Mesendoderm (in vitro differentiated cells): ENCODE results near the gene DLG2.

Experiments
- DNase-seq: peaks from one replicate; pipeline ENCODE4 v3.0.0; 2013
- H2AK5ac ChIP-seq: 2 replicates; pipeline ENCODE4 v1.6.1; 2013; ENCODE audit warnings: low read length, inconsistent platforms
- H2BK120ac ChIP-seq: 2 replicates; pipeline ENCODE4 v1.6.1; 2013; ENCODE audit warnings: low read depth, mild to moderate bottlenecking, low read length, moderate library complexity, mixed read lengths
- H2BK15ac ChIP-seq: replicated peaks from 2 replicates; pipeline ENCODE4 v1.6.1; 2013; ENCODE audit warnings: low read depth, mild to moderate bottlenecking, moderate library complexity
- H2BK5ac ChIP-seq: 2 replicates; pipeline ENCODE4 v1.6.1; 2013; ENCODE audit warnings: low read length, inconsistent platforms
- H3K18ac ChIP-seq: 2 replicates; pipeline ENCODE4 v1.6.1; 2013; ENCODE audit warnings: mild to moderate bottlenecking, low read length, mixed read lengths
- H3K23ac ChIP-seq: one replicate; pipeline ENCODE4 v1.6.1; 2013; ENCODE audit warnings: low read length
- H3K27ac ChIP-seq: 2 replicates; pipeline ENCODE4 v1.5.1; 2013; ENCODE audit warnings: low read depth, mild to moderate bottlenecking, inconsistent platforms, low read length, moderate library complexity
- H3K27me3 ChIP-seq: 2 replicates; pipeline ENCODE4 v1.6.1; 2013; ENCODE audit warnings: low read length, control low read depth, mild to moderate bottlenecking, inconsistent platforms; ENCODE audit not compliant: insufficient read depth, poor library complexity
- H3K36me3 ChIP-seq: 2 replicates; pipeline ENCODE4 v1.6.1; 2013; ENCODE audit warnings: low read length, inconsistent platforms; ENCODE audit not compliant: control insufficient read depth, insufficient read depth
- H3K4ac ChIP-seq: one replicate; pipeline ENCODE4 v1.6.1; 2013; ENCODE audit warnings: low read depth, mild to moderate bottlenecking, low read length, moderate library complexity
- H3K4me1 ChIP-seq: 2 replicates; pipeline ENCODE4 v1.6.1; 2013; ENCODE audit warnings: low read depth, low read length, inconsistent platforms; ENCODE audit not compliant: control insufficient read depth
- H3K4me2 ChIP-seq: 2 replicates; pipeline ENCODE4 v1.6.1; 2013; ENCODE audit warnings: low read length
- H3K4me3 ChIP-seq: 2 replicates; pipeline ENCODE4 v1.5.1; 2013; ENCODE audit warnings: mild to moderate bottlenecking, low read length
- H3K56ac ChIP-seq: one replicate; pipeline ENCODE4 v1.6.1; 2013; ENCODE audit warnings: low read length
- H3K79me1 ChIP-seq: 2 replicates; pipeline ENCODE4 v1.6.1; 2013; ENCODE audit warnings: low read length, inconsistent platforms
- H3K79me2 ChIP-seq: 2 replicates; pipeline ENCODE4 v1.6.1; 2013; ENCODE audit warnings: mild to moderate bottlenecking, low read length; ENCODE audit not compliant: control insufficient read depth, insufficient read depth
- H3K9ac ChIP-seq: 2 replicates; pipeline ENCODE4 v1.6.1; 2013; ENCODE audit warnings: low read length, inconsistent platforms
- H4K5ac ChIP-seq: one replicate; pipeline ENCODE4 v1.6.1; 2013; ENCODE audit warnings: low read length
- H4K8ac ChIP-seq: one replicate; pipeline ENCODE4 v1.6.1; 2013; ENCODE audit warnings: low read depth, mild to moderate bottlenecking, control low read depth, low read length, moderate library complexity
- WGBS: extraction: QIAGEN DNeasy Blood & Tissue Kit; methylation state at CpG from one replicate; pipeline ENCODE4 v1.1.7; 2013; ENCODE audit warnings: low lambda C conversion rate, missing lambda C conversion rate; ENCODE audit not compliant: insufficient coverage; ENCODE audit errors: extremely low coverage; 5-methylcytosine and 5-hydroxymethylcytosine counted together

The DLG2 gene

DNA sequence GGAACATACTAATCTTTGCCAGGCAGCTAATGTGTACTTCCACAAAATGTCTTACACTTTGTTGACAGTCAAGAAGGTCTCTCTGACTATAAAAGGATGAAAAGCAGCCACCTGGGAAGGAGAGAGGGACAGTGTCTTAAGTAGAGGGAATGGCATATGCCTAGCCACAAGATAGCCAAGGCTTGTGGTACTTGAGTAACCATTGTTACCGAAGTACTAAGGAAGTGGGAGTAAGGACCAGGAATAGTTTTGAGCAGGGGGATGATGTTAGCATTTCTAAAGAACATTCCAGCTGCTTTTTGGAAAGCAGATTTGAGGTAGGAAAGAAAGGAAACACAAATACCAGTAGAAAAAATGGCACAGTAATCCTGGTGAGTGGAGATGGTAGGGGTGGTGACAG is 24.0 kb upstream of the DLG2 start:
- H3K36me3 ChIP-seq, result no peaks in the 10 kb centered on the region
- DNase-seq, result no peak
- H4K8ac ChIP-seq, result no peak overlapping the region
- H3K4ac ChIP-seq, result no peak overlapping the region
- no peak overlapping the region for H3K4me2 ChIP-seq
- no peaks in the 10 kb centered on the region for H3K79me2 ChIP-seq
- H2AK5ac ChIP-seq, result no peak overlapping the region
- no peak overlapping the region for H2BK120ac ChIP-seq
- no peak overlapping the region for H3K23ac ChIP-seq
- no peak overlapping the region for H3K56ac ChIP-seq
- H4K5ac ChIP-seq, result no peak overlapping the region
- H3K9ac ChIP-seq, result no peak overlapping the region
- H3K4me3 ChIP-seq, result no peak overlapping the region
- no peaks in the 10 kb centered on the region for H3K4me1 ChIP-seq
- WGBS, result no CpG with 5 or more reads among the region's 1 CpG
- no peak overlapping the region for H2BK5ac ChIP-seq
- no peak overlapping the region for H2BK15ac ChIP-seq
- no peak overlapping the region for H3K18ac ChIP-seq
- H3K79me1 ChIP-seq, result no peaks in the 10 kb centered on the region
- H3K27me3 ChIP-seq, result no peaks in the 10 kb centered on the region
- H3K27ac ChIP-seq, result no peak overlapping the region

- H3K4me3 ChIP-seq, result peak within 1 kb of the TSS; percentile 80
- H3K36me3 ChIP-seq, result no peaks in the 10 kb centered on the region
- H3K56ac ChIP-seq, result peak within 1 kb of the TSS; percentile 92
- no peak within 1 kb of the TSS for H2AK5ac ChIP-seq
- H2BK5ac ChIP-seq, result peak within 1 kb of the TSS; percentile 17
- H3K18ac ChIP-seq, result no peak within 1 kb of the TSS
- H3K27me3 ChIP-seq, result no peaks in the 10 kb centered on the region
- no peak within 1 kb of the TSS for H2BK15ac ChIP-seq
- no peak within 1 kb of the TSS for H4K8ac ChIP-seq
- H3K4me1 ChIP-seq, result no peaks in the 10 kb centered on the region
- H3K79me2 ChIP-seq, result no peaks in the 10 kb centered on the region
- peak; percentile 98 for DNase-seq
- no CpG with 5 or more reads among the region's 33 CpGs for WGBS
- no peak within 1 kb of the TSS for H3K23ac ChIP-seq
- peak within 1 kb of the TSS; percentile 99 for H4K5ac ChIP-seq
- H3K27ac ChIP-seq, result peak within 1 kb of the TSS; percentile 67
- H3K4ac ChIP-seq, result no peak within 1 kb of the TSS
- peak within 1 kb of the TSS; percentile 71 for H3K4me2 ChIP-seq
- H2BK120ac ChIP-seq, result no peak within 1 kb of the TSS
- H3K79me1 ChIP-seq, result no peaks in the 10 kb centered on the region
- H3K9ac ChIP-seq, result peak within 1 kb of the TSS; percentile 85
Measured at GRCh38 chr11:85647604-85648299, 20.6 kb upstream of the DLG2 start, which contains the start of gene TMEM126A. TMEM126A (plus strand) TSS chr11:85647967; CDS start chr11:85650256, 2,289 bp downstream.

DNA sequence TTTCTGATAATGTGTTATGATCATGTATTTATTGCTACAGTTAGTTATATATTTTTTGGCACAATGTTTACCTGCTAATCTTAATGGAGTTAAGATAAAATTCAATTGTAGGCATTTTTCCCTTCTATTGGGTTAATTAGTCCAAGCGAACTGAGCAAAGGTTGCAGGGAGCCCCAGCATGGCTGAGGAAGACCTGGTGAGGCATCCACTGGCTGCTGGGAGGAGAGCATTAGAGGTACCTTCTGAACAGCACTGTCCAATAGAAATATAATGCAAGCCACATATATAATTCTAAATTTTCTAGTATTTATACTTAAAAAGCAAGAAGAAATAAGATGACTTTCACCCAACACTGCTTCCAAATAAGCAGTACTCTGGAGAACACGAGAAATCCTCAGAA is 19.9 kb upstream of the DLG2 start:
- WGBS, result no CpG with 5 or more reads among the region's 2 CpGs
- H3K27me3 ChIP-seq, result no peaks in the 10 kb centered on the region
- peak overlapping the region; percentile 65 for H3K4me3 ChIP-seq
- peak overlapping the region; percentile 71 for H3K4me2 ChIP-seq
- no peak overlapping the region for H3K27ac ChIP-seq
- H3K18ac ChIP-seq, result no peak overlapping the region
- peak overlapping the region; percentile 85 for H3K9ac ChIP-seq
- no peak overlapping the region for H3K4ac ChIP-seq
- no peak overlapping the region for H4K8ac ChIP-seq
- DNase-seq, result no peak
- no peak overlapping the region for H2AK5ac ChIP-seq
- H2BK120ac ChIP-seq, result no peak overlapping the region
- no peak overlapping the region for H2BK15ac ChIP-seq
- no peaks in the 10 kb centered on the region for H3K4me1 ChIP-seq
- no peaks in the 10 kb centered on the region for H3K79me2 ChIP-seq
- H4K5ac ChIP-seq, result peak overlapping the region; percentile 99
- no peak overlapping the region for H3K23ac ChIP-seq
- H3K36me3 ChIP-seq, result no peaks in the 10 kb centered on the region
- H3K56ac ChIP-seq, result peak overlapping the region; percentile 91
- no peak overlapping the region for H2BK5ac ChIP-seq
- H3K79me1 ChIP-seq, result no peaks in the 10 kb centered on the region

DNA sequence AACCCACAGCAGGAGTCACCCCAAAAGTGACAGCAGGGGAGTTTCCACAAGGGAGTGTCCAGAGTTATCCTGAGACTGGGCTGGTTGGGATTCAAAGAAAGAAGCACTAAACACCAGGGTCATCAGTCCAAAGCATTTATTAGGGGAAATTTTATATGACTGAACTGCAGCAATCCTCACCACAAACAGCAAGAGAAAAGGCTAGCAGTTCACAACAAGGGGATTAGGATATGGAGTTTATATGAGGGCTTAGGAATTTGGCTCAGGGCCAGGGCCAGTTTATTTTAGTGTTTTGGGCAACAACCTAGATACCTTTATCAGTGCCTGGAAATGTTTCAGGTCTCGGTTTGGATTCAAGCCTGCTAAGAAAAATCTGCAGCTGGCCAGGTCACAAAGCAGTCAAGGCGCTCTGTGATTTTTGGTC is 16.1 kb upstream of the DLG2 start:
- DNase-seq, result peak; percentile 38
- Histone ChIP-seq H3K56ac (no peak overlapping the region), H2BK5ac (no peak overlapping the region), H3K79me1 (no peaks in the 10 kb centered on the region), H3K27ac (no peak overlapping the region), H2AK5ac (no peak overlapping the region), H3K23ac (no peak overlapping the region), H4K8ac (no peak overlapping the region), H3K9ac (no peak overlapping the region), H3K27me3 (no peaks in the 10 kb centered on the region), H2BK15ac (no peak overlapping the region), H3K4me1 (no peaks in the 10 kb centered on the region), H3K4me2 (no peak overlapping the region), H3K18ac (no peak overlapping the region), H3K79me2 (no peaks in the 10 kb centered on the region), H3K4me3 (no peak overlapping the region), H2BK120ac (no peak overlapping the region), H4K5ac (no peak overlapping the region), H3K4ac (no peak overlapping the region), H3K36me3 (no peaks in the 10 kb centered on the region)
- no CpG with 5 or more reads among the region's 2 CpGs for WGBS

- Histone ChIP-seq H3K23ac (no peak overlapping the region), H3K27ac (no peak overlapping the region), H3K27me3 (no peaks in the 10 kb centered on the region), H3K4me2 (no peak overlapping the region), H3K4me1 (no peaks in the 10 kb centered on the region), H4K5ac (no peak overlapping the region), H3K79me1 (peaks cover 3% of the 10 kb centered on the region), H3K18ac (no peak overlapping the region), H3K4me3 (no peak overlapping the region), H3K79me2 (peaks cover 13% of the 10 kb centered on the region), H2BK5ac (no peak overlapping the region), H3K9ac (no peak overlapping the region), H3K36me3 (peaks cover 2% of the 10 kb centered on the region), H3K56ac (no peak overlapping the region), H2BK120ac (no peak overlapping the region), H3K4ac (no peak overlapping the region), H4K8ac (no peak overlapping the region), H2AK5ac (no peak overlapping the region), H2BK15ac (no peak overlapping the region)
- DNase-seq, result no peak
- WGBS, result no CpG with 5 or more reads among the region's 3 CpGs
Measured at GRCh38 chr11:85634747-85635146, 7.6 kb upstream of the DLG2 start.
